ENCODE measurements around the gene ZNF385A.

The ZNF385A gene

GRCh38 chr12:54398995-54399793 lies 14.7 kb upstream of the ZNF385A start:
- H3K9me3 ChIP-seq: no peaks in the 10 kb centered on the region
- H3K27me3 ChIP-seq: no peaks in the 10 kb centered on the region
- peak overlapping the region; percentile 10 to 31 for H3K27ac ChIP-seq
- peaks cover 96 to 100% (median 100%) of the 10 kb centered on the region in 3 donors for H3K36me3 ChIP-seq
- H3K4me3 ChIP-seq: no peak overlapping the region
- peaks cover 0 to 19% (median 4%) of the 10 kb centered on the region in 4 donors for H3K4me1 ChIP-seq
- peak; percentile 93 to 94 for DNase-seq
- TF ChIP-seq, protein P1, sequence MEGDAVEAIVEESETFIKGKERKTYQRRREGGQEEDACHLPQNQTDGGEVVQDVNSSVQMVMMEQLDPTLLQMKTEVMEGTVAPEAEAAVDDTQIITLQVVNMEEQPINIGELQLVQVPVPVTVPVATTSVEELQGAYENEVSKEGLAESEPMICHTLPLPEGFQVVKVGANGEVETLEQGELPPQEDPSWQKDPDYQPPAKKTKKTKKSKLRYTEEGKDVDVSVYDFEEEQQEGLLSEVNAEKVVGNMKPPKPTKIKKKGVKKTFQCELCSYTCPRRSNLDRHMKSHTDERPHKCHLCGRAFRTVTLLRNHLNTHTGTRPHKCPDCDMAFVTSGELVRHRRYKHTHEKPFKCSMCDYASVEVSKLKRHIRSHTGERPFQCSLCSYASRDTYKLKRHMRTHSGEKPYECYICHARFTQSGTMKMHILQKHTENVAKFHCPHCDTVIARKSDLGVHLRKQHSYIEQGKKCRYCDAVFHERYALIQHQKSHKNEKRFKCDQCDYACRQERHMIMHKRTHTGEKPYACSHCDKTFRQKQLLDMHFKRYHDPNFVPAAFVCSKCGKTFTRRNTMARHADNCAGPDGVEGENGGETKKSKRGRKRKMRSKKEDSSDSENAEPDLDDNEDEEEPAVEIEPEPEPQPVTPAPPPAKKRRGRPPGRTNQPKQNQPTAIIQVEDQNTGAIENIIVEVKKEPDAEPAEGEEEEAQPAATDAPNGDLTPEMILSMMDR (IDR thresholded peaks at IDR 0.05): peak; percentile 95 to 96
- intact Hi-C loops (cut with DNase I; ENCODE audit: low total_unique reads): loop anchor here (5.0 kb wide), 1 partner anchor 38 kb away; no protein-coding TSS in a partner anchor

GRCh38 chr12:54398218-54398617 lies 13.7 kb upstream of the ZNF385A start:
- peak overlapping the region; percentile 10 to 29 for H3K27ac ChIP-seq
- H3K4me3 ChIP-seq: no peak overlapping the region
- H3K4me1 ChIP-seq: peaks cover 0 to 19% (median 4%) of the 10 kb centered on the region in 4 donors
- H3K9me3 ChIP-seq: no peaks in the 10 kb centered on the region
- H3K36me3 ChIP-seq: peaks cover 91 to 99% (median 98%) of the 10 kb centered on the region in 3 donors
- intact Hi-C loops (cut with DNase I; ENCODE audit: low total_unique reads): loop anchor here (5.0 kb wide), 1 partner anchor 39 kb away; no protein-coding TSS in a partner anchor
- H3K27me3 ChIP-seq: no peaks in the 10 kb centered on the region
- no peak for DNase-seq
- TF ChIP-seq, protein P1 (IDR thresholded peaks at IDR 0.05): no peak

- no peak overlapping the region for H3K4me3 ChIP-seq
- intact Hi-C loops (cut with DNase I; ENCODE audit: low total_unique reads): loop anchor here (5.0 kb wide), 1 partner anchor 40 kb away; no protein-coding TSS in a partner anchor
- TF ChIP-seq, protein P1 (IDR thresholded peaks at IDR 0.05): no peak
- H3K27me3 ChIP-seq: no peaks in the 10 kb centered on the region
- H3K27ac ChIP-seq: peak overlapping the region; percentile 16 to 27
- no peak for DNase-seq
- peaks cover 0 to 19% (median 4%) of the 10 kb centered on the region in 4 donors for H3K4me1 ChIP-seq
- H3K9me3 ChIP-seq: no peaks in the 10 kb centered on the region
- H3K36me3 ChIP-seq: peaks cover 80 to 90% (median 88%) of the 10 kb centered on the region in 3 donors
Measured at GRCh38 chr12:54397157-54397556, 12.6 kb upstream of the ZNF385A start.

DNA sequence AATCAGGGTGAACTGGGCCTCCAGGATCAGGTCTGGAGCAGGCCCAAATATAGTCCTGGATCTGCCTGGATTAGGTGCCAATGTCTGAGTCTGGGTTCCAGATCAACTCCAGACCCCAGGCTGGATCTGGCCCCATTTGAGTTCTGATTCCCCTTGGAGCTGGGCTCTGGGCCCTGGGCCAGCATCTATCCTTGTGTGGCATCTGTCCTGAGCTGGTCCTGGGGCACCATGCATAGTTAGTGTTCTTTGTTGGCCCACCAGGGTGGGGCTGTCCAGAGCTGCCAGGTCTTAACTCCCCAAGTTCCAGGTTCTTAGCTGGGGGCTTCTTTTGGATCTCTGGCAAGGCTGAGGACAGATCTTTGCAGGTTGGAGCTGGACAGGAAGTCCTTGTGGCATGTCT lies 11.0 kb upstream of the ZNF385A start:
- TF ChIP-seq, protein P1 (IDR thresholded peaks at IDR 0.05): no peak
- intact Hi-C loops (cut with DNase I; ENCODE audit: low total_unique reads): loop anchor here (5.0 kb wide), 1 partner anchor 42 kb away; no protein-coding TSS in a partner anchor
- Histone ChIP-seq H3K4me3 (no peak overlapping the region), H3K4me1 (peaks cover 0 to 24% (median 10%) of the 10 kb centered on the region in 4 donors), H3K9me3 (no peaks in the 10 kb centered on the region), H3K27ac (no peak overlapping the region), H3K36me3 (peaks cover 64 to 74% (median 72%) of the 10 kb centered on the region in 3 donors), H3K27me3 (no peaks in the 10 kb centered on the region)
- DNase-seq: no peak

- no peak overlapping the region for H3K4me3 ChIP-seq
Measured at GRCh38 chr12:54394986-54395385, 10.5 kb upstream of the ZNF385A start.

More at GRCh38 chr12:54394986-54395385, 10.5 kb upstream of the ZNF385A start:
- Histone ChIP-seq H3K9me3 (no peaks in the 10 kb centered on the region), H3K27ac (peak overlapping the region in 1 of 2 donors; percentile 19), H3K36me3 (peaks cover 58 to 69% (median 66%) of the 10 kb centered on the region in 3 donors), H3K4me1 (peaks cover 0 to 24% (median 10%) of the 10 kb centered on the region in 4 donors), H3K27me3 (no peaks in the 10 kb centered on the region)
- TF ChIP-seq, protein P1 (IDR thresholded peaks at IDR 0.05): no peak
- intact Hi-C loops (cut with DNase I; ENCODE audit: low total_unique reads): loop anchor here (5.0 kb wide), 1 partner anchor 42 kb away; no protein-coding TSS in a partner anchor
- no peak for DNase-seq
